Measurements from ENCODE around the gene DGKI.
"Not testable (repeated sequence)": the region's sequence is repeated elsewhere in the genome, so short reads cannot be mapped to it uniquely, and the experiment has no call there.

The DGKI gene

DNA sequence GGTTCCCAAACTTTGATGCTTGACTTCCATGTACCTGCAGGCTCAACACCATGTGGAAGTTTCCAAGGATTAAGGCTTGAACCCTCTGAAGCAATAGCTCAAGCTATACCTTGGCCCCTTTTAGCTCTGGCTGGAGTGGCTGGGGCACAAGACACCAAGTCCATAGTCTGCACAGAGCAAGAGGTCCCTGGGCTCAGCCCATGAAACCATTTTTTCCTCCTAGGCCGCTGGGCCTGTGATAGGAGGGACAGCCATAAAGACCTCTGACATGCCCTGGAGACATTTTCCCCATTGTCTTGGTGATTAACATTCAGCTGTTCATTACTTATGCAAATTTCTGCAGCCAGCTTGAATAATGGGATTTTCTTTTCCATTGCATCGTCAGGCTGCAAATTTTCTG, 14.4 kb downstream of the DGKI start:
- DNase-seq (ENCODE audit: low read depth) = no peak
- H3K4me3 ChIP-seq (ENCODE audit: control insufficient read depth, low read depth, low read length) = no peak overlapping the region
- TF ChIP-seq, protein P1, sequence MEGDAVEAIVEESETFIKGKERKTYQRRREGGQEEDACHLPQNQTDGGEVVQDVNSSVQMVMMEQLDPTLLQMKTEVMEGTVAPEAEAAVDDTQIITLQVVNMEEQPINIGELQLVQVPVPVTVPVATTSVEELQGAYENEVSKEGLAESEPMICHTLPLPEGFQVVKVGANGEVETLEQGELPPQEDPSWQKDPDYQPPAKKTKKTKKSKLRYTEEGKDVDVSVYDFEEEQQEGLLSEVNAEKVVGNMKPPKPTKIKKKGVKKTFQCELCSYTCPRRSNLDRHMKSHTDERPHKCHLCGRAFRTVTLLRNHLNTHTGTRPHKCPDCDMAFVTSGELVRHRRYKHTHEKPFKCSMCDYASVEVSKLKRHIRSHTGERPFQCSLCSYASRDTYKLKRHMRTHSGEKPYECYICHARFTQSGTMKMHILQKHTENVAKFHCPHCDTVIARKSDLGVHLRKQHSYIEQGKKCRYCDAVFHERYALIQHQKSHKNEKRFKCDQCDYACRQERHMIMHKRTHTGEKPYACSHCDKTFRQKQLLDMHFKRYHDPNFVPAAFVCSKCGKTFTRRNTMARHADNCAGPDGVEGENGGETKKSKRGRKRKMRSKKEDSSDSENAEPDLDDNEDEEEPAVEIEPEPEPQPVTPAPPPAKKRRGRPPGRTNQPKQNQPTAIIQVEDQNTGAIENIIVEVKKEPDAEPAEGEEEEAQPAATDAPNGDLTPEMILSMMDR (IDR thresholded peaks at IDR 0.05; ENCODE audit: control insufficient read depth, insufficient read depth, low read depth, low read length, missing control alignments) = no peak

DNA sequence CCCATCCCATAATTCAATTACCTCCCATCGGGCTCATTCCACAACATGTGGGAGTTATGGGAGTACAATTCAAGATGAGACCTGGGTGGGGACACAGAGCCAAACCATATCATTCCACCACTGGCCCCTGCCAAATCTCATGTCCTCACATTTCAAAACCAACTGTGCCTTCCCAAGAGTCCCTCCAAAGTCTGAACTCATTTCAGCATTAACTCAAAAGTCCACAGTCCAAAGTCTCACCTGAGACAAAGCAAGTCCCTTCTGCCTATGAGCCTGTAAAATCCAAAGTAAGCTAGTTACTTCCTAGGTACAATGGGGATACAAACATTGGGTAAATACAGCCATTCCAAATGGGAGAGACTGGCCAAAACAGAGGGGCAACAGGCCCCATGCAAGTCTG, 15.2 kb downstream of the DGKI start:
- H3K4me3 ChIP-seq (ENCODE audit: control insufficient read depth, low read depth, low read length); DNase-seq (ENCODE audit: low read depth): not testable (repeated sequence)

- H3K4me3 ChIP-seq (ENCODE audit: control insufficient read depth, low read depth, low read length) = no peak overlapping the region
- TF ChIP-seq, protein P1 (IDR thresholded peaks at IDR 0.05; ENCODE audit: control insufficient read depth, insufficient read depth, low read depth, low read length, missing control alignments) = no peak
- DNase-seq (ENCODE audit: low read depth) = no peak
These were observed 17.3 kb downstream of the DGKI start for GRCh38 chr7:137829337-137829992.

- no peak for DNase-seq (ENCODE audit: low read depth)
- TF ChIP-seq, protein P1 (IDR thresholded peaks at IDR 0.05; ENCODE audit: control insufficient read depth, insufficient read depth, low read depth, low read length, missing control alignments) = no peak
- no peak overlapping the region for H3K4me3 ChIP-seq (ENCODE audit: control insufficient read depth, low read depth, low read length)
These were observed 18.3 kb downstream of the DGKI start for GRCh38 chr7:137828456-137828855.

GRCh38 chr7:137825489-137825888, 21.3 kb downstream of the DGKI start:
- no peak overlapping the region for H3K4me3 ChIP-seq (ENCODE audit: control insufficient read depth, low read depth, low read length)
- TF ChIP-seq, protein P1 (IDR thresholded peaks at IDR 0.05; ENCODE audit: control insufficient read depth, insufficient read depth, low read depth, low read length, missing control alignments) = no peak

DNA sequence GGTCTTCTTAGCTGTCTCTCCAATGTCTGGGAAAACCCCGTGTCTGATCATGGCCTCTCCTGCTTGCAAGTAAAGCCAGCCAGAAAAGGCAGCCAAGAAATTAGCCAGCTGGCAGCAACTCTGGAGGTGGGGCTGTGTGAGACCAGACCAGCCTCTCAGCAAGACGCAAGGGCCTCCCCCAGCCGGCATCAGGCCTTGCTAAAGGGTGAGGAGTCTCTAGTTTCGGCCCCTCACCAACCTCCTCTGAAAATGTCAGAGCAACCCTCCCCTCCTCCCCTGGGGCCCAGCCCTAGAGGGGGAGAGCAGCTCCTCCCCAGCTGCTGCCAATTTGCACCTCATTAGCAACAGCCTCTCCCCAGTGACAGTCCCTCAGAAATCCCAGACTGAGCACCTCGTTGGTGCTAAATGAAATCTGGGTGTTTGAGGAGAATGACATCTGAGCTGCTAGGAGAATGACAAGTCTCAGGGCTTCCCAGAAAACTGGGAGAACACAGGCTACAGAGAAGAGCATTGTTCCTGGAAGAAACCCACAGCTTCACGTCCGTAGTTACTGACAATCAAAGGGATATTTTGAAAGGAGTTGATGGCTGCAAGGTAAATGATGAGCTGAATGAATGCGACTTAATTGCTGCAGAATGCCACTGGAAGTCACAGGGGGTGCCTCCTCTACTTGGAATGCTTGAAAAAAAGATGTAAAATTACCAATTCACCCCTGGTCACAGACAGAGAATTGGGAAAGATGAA, 25.9 kb downstream of the DGKI start:
- DNase-seq (ENCODE audit: low read depth) = peak; percentile 31
- no peak overlapping the region for H3K4me3 ChIP-seq (ENCODE audit: control insufficient read depth, low read depth, low read length)
- TF ChIP-seq, protein P1 (IDR thresholded peaks at IDR 0.05; ENCODE audit: control insufficient read depth, insufficient read depth, low read depth, low read length, missing control alignments) = no peak

More at GRCh38 chr7:137825489-137825888, 21.3 kb downstream of the DGKI start:
- no peak for DNase-seq (ENCODE audit: low read depth)

DNA sequence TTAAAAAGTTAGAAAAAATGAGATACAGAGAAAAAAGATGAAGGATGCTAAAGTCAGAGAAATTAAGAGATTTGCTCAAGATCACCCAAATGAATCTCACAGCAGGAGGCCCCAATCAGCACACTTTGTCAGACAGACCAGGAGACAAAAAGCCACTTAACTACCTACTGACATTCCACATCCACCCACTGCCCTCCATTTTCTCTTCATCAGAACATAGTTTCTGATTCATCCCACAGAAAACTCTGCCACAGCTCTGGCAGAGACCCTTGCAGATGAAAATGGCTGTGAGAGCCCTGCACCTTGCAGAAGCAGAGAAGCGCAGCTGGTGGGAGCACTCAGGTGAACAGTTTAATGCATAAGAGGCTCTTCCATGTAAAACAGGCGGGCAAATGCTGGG, 26.6 kb downstream of the DGKI start:
- no peak for DNase-seq (ENCODE audit: low read depth)
- TF ChIP-seq, protein P1 (IDR thresholded peaks at IDR 0.05; ENCODE audit: control insufficient read depth, insufficient read depth, low read depth, low read length, missing control alignments) = no peak
- H3K4me3 ChIP-seq (ENCODE audit: control insufficient read depth, low read depth, low read length) = no peak overlapping the region

Data from AG09309 (cell line).